Fibroblast of mammary gland (primary cell): Measurements from ENCODE around the gene EPB41L4B.
A peak's percentile ranks its signal among the peaks of the same experiment; 100 is the strongest.

Experiments
- DNase-seq: peaks from one replicate; pipeline ENCODE4 v3.0.0-alpha.2; 2010; ENCODE audit warnings: low read depth
- H3K4me3 ChIP-seq: 2 replicates; pipeline ENCODE4 v1.5.1; 2011; ENCODE audit warnings: low read depth, mild to moderate bottlenecking, low read length, moderate library complexity; ENCODE audit not compliant: control insufficient read depth
- TF ChIP-seq, protein P1 (sequence below): conservative IDR thresholded peaks from 2 replicates; pipeline ENCODE4 v1.5.1; 2011; ENCODE audit warnings: low read depth, low read length, inconsistent platforms; ENCODE audit not compliant: control insufficient read depth, insufficient read depth

Gene EPB41L4B

DNA sequence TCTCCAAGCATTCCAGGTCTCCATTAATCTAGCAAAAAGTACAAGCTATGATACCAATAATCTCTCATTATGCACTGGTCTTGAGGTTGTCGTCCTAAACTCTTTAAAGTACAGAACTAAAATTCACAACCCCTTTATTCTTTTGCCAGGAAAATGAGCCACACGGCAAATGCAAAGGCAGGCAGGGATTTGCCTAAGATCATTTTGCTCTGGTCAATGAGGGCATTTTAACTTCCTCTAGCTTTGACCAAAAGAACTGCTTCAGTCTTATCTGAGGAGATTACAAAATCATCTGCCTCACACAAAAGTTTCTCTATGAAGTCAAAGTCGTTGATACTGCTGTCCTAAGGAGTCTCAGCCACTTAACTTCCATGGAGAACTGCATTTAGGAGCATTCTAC, 51.8 kb downstream of the EPB41L4B start:
- no peak for DNase-seq
- H3K4me3 ChIP-seq = no peak overlapping the region
- TF ChIP-seq, protein P1, sequence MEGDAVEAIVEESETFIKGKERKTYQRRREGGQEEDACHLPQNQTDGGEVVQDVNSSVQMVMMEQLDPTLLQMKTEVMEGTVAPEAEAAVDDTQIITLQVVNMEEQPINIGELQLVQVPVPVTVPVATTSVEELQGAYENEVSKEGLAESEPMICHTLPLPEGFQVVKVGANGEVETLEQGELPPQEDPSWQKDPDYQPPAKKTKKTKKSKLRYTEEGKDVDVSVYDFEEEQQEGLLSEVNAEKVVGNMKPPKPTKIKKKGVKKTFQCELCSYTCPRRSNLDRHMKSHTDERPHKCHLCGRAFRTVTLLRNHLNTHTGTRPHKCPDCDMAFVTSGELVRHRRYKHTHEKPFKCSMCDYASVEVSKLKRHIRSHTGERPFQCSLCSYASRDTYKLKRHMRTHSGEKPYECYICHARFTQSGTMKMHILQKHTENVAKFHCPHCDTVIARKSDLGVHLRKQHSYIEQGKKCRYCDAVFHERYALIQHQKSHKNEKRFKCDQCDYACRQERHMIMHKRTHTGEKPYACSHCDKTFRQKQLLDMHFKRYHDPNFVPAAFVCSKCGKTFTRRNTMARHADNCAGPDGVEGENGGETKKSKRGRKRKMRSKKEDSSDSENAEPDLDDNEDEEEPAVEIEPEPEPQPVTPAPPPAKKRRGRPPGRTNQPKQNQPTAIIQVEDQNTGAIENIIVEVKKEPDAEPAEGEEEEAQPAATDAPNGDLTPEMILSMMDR = no peak

DNA sequence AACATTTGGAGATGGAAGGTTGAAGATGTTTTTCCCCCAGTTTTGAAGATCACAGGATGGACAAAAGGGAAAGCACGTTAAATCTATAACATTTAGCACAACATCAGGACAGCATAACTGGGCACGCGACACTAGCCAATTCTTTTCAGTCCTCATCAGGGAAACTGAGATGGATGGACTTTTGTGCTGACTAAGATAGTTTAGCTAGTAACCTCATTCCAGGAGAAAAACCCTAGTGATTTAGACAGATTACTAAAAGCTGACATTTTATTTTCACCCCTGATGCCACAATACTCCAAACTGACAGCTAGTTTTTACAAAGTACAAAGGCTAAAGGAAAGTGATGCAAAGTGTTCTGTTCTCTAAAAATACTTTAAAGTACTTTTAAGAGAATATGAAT, 53.3 kb downstream of the EPB41L4B start:
- H3K4me3 ChIP-seq = no peak overlapping the region
- TF ChIP-seq, protein P1 = no peak
- no peak for DNase-seq

DNA sequence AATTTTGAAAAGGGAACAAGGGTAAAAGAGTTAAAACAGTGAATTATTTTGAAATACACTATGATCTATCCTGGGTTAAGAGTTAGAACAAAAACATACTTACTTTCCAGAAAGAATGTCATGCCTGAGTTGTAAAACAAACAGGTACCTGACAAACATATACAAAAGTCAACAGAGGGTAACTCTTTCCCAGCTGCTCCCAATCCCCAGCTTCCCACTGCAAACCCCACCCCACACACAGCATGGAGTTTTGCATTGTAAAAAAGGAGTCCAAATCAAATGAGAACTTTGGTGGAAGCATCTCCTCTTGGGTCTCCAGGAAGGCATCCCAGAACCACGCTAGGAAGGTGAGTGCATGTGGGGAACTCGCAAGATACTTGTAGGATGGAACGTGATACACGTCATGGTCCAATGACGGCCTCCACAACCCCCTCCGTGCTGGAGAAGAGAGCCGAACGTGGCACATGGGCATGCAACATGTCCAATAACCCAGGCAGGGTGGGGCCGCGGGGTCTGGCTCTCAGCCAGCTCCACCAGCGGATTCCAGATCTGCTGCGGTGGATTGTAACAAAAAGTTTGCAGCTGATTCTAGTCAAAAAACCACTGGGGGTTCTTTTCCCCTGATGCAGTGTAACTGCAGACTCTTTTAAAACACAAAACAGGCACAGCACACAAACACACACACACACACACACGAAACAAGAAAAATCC, 55.8 kb downstream of the EPB41L4B start:
- no peak for DNase-seq
- TF ChIP-seq, protein P1 = no peak
- no peak overlapping the region for H3K4me3 ChIP-seq

DNA sequence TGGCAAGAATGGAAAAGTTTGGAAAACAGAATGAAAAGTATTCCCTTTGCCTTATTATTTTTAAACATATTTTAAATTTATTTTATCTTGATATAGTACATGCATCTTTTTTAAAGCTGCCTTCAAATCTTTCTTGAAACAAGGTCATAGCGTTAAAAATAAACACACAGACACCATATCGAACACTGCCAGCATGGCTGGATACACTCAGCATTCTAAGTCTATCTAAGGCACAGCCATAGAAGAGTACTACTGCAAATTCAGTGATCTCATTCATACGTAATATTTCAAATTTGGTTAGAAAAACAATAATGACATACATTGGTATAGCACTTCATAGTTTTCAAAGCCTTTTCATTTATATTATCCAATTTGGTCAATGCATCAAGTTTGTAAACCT, 57.5 kb downstream of the EPB41L4B start:
- TF ChIP-seq, protein P1 = no peak
- no peak for DNase-seq
- H3K4me3 ChIP-seq = no peak overlapping the region

DNA sequence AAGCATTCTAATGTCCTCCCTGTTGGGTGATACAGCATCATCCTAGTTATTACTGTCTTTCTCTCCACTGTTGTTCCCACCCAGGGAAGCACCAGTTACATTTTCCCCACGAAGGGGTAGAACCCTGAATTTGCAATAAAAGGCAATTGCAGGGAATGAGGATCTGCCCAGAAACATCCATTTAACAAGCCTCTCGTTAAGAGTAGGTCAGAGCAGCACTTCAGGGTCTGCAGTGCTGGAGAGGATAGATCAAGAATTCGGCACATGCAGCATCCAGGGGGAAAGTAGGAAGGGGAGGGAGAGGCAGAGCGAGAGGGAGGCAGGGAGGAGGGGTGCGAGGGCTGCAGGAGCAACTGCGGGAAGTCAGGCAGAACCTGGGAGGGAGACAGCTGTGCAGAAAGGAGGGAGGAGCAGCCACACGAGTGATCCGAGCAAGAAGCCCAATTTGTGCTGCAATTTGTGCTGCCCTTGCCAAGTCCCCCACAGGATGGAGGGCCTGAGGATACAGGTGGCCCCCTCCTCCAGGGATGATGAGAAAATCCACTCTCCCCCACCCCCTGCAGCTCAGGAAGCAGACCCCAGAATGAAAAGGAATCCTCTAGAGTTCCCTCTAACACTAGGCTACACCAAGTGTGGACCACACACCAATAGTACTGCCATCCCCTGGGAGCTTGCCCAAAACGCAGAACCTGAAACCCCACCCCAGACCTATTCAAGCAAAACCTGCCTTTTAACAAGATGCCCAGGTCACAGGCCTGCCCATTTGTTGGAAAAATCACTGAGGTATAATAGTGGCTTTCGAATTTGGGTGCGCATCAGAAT, 62.2 kb downstream of the EPB41L4B start:
- TF ChIP-seq, protein P1 = no peak
- DNase-seq = no peak
- no peak overlapping the region for H3K4me3 ChIP-seq

DNA sequence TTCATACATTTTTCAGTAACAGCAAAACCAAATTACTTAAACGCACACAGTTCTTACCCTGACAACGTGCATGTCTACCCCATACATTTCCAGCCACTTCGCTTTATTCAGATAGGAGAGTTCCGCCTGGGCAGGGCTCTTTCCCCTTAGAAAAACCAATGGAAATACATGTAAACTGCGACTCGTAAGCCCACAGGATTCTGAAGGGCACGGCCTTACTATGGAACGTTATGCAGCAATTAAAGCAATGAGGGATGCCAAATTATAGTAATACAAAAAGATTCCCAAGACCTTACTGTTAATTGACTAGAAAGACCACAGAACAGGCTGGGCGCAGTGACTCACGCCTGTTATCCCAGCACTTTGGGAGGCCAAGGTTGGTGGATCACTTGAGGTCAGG, 64.5 kb downstream of the EPB41L4B start:
- peak; percentile 33 for DNase-seq
- no peak overlapping the region for H3K4me3 ChIP-seq
- TF ChIP-seq, protein P1 = no peak
